ENCODE data around the gene CHN1.

DNA sequence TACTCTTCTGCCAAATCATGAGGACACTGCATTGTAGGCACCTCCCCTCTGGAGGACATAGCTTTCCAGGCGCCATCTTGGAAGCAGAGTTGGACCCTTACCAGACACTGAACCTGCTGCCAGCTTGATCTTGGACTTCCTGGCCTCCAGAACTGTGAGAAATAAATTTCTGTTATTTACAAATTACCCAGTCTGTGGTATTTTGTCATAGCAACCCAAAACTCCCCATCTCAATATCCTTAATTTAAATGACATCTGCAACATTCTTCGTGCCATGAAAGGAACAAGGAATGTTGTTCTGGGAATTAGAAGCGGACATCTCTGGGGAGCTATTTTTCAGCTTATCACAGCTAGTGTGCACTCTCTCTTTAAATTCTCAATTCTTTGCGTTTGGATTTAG lies 183.6 kb downstream of the CHN1 start:
- TF ChIP-seq POLR2A (IDR thresholded peaks at IDR 0.05; ENCODE audit: control extremely low read depth in 1 of 2, low read depth in 2 of 2, low read length in 2 of 2), result no peak
- TF ChIP-seq CTCF (IDR thresholded peaks at IDR 0.05; ENCODE audit: control extremely low read depth in 1 of 3, insufficient read depth in 1 of 3, low read depth in 1 of 3, low read length in 3 of 3), result no peak
- TF ChIP-seq YY1 (IDR thresholded peaks at IDR 0.05; ENCODE audit: low read depth, low read length), result no peak
- TF ChIP-seq EZH2 (IDR thresholded peaks at IDR 0.05; ENCODE audit: low read depth, low read length, severe bottlenecking), result no peak
- no peak for TF ChIP-seq MAX (IDR thresholded peaks at IDR 0.05)
- TF ChIP-seq RNF2 (IDR thresholded peaks at IDR 0.05; ENCODE audit: borderline replicate concordance, low read depth, low read length, missing control alignments, poor library complexity, severe bottlenecking), result no peak
- no peak for TF ChIP-seq BCL11A (IDR thresholded peaks at IDR 0.05; ENCODE audit: low read depth in 2 of 2, low read length in 2 of 2)
- TF ChIP-seq SIN3A (conservative IDR thresholded peaks at IDR 0.05 in 1 of 2, IDR thresholded peaks at IDR 0.05 in 1 of 2; ENCODE audit: low read depth in 1 of 2, low read length in 2 of 2), result no peak
- TF ChIP-seq POLR2AphosphoS5 (IDR thresholded peaks at IDR 0.05; ENCODE audit: low read depth, low read length), result no peak
- TF ChIP-seq EP300 (IDR thresholded peaks at IDR 0.05; ENCODE audit: borderline replicate concordance in 1 of 2, low read depth in 2 of 2, low read length in 2 of 2), result no peak
- TF ChIP-seq GABPA (IDR thresholded peaks at IDR 0.05; ENCODE audit: borderline replicate concordance, insufficient read depth, low read length), result no peak
- no peak for TF ChIP-seq SIRT6 (IDR thresholded peaks at IDR 0.05; ENCODE audit: low read length)
- no peak for TF ChIP-seq CBX5 (IDR thresholded peaks at IDR 0.05; ENCODE audit: low read depth, low read length)
- no peak for TF ChIP-seq SP1 (IDR thresholded peaks at IDR 0.05; ENCODE audit: low read depth, low read length)

All from H1 (cell line).